Neuronal stem cell (in vitro differentiated cells): ENCODE data around the gene TYMP.
A peak's percentile ranks its signal among the peaks of the same experiment; 100 is the strongest.

ENCODE experiments used
- DNase-seq: peaks from one replicate; pipeline ENCODE4 v3.0.0-alpha.2; 2013; ENCODE audit warnings: low spot score
- H2AFZ ChIP-seq: one replicate; pipeline ENCODE4 v1.6.1; 2013; ENCODE audit warnings: mild to moderate bottlenecking, low read length, inconsistent platforms
- H2AK5ac ChIP-seq: 2 replicates; pipeline ENCODE4 v1.6.1; 2013; ENCODE audit warnings: low read depth, mild to moderate bottlenecking, inconsistent platforms, low read length, moderate library complexity, mixed read lengths
- H2BK120ac ChIP-seq: 2 replicates; pipeline ENCODE4 v1.6.1; 2013; ENCODE audit warnings: low read depth, mild to moderate bottlenecking, inconsistent platforms, low read length, moderate library complexity, mixed read lengths
- H2BK12ac ChIP-seq: one replicate; pipeline ENCODE4 v1.6.1; 2013; ENCODE audit warnings: low read length, inconsistent platforms
- H2BK15ac ChIP-seq: 2 replicates; pipeline ENCODE4 v1.6.1; 2013; ENCODE audit warnings: mild to moderate bottlenecking, low read length, inconsistent platforms, mixed read lengths
- H2BK5ac ChIP-seq: one replicate; pipeline ENCODE4 v1.6.1; 2013; ENCODE audit warnings: inconsistent platforms, mild to moderate bottlenecking, low read length, moderate library complexity
- H3K14ac ChIP-seq: one replicate; pipeline ENCODE4 v1.6.1; 2013; ENCODE audit warnings: low read length, inconsistent platforms
- H3K18ac ChIP-seq: 2 replicates; pipeline ENCODE4 v1.6.1; 2013; ENCODE audit warnings: low read length, inconsistent platforms
- H3K23ac ChIP-seq: 2 replicates; pipeline ENCODE4 v1.6.1; 2013; ENCODE audit warnings: low read depth, mild to moderate bottlenecking, mixed read lengths, low read length, inconsistent platforms; ENCODE audit not compliant: poor library complexity
- H3K27ac ChIP-seq: replicated peaks from 3 replicates; pipeline ENCODE4 v1.5.1; 2013; ENCODE audit warnings: low read length, inconsistent platforms
- H3K27me3 ChIP-seq, 3 experiments: 2 replicates each; pipeline ENCODE4 v1.6.1; 2013; ENCODE audit warnings: low read length in 3 of 3, mild to moderate bottlenecking in 2 of 3, inconsistent platforms in 1 of 3, low read depth in 1 of 3, mixed read lengths in 1 of 3, moderate library complexity in 1 of 3; ENCODE audit not compliant: control insufficient read depth in 3 of 3, insufficient read depth in 3 of 3
- H3K36me3 ChIP-seq, 2 donors: replicated peaks in 1 of 2; 2 replicates each; pipeline ENCODE4 v1.6.1; 2013; ENCODE audit warnings: low read length in 2 of 2; ENCODE audit not compliant: control insufficient read depth in 2 of 2, insufficient read depth in 2 of 2
- H3K4ac ChIP-seq: 2 replicates; pipeline ENCODE4 v1.6.1; 2013; ENCODE audit warnings: inconsistent platforms, mild to moderate bottlenecking, low read length, moderate library complexity
- H3K4me1 ChIP-seq, 2 donors: 1 replicate in 1 of 2; 2 replicates in 1 of 2; pipeline ENCODE4 v1.6.1; 2013; ENCODE audit warnings: low read length in 2 of 2, low read depth in 1 of 2; ENCODE audit not compliant: control insufficient read depth in 2 of 2, insufficient read depth in 1 of 2
- H3K4me2 ChIP-seq: one replicate; pipeline ENCODE4 v1.6.1; 2013; ENCODE audit warnings: mild to moderate bottlenecking, low read length, inconsistent platforms; ENCODE audit not compliant: insufficient read depth, poor library complexity, severe bottlenecking
- H3K4me3 ChIP-seq, 2 donors: 2 replicates each; pipeline ENCODE4 v1.5.1; 2013; ENCODE audit warnings: low read length in 2 of 2, mild to moderate bottlenecking in 2 of 2, inconsistent platforms in 1 of 2, moderate library complexity in 1 of 2
- H3K79me1 ChIP-seq: one replicate; pipeline ENCODE4 v1.6.1; 2013; ENCODE audit warnings: low read depth, mild to moderate bottlenecking, inconsistent platforms, low read length, moderate library complexity
- H3K9ac ChIP-seq: one replicate; pipeline ENCODE4 v1.6.1; 2013; ENCODE audit warnings: mild to moderate bottlenecking, low read depth, low read length, inconsistent platforms; ENCODE audit not compliant: poor library complexity
- H3K9me3 ChIP-seq, 2 donors: replicated peaks in 1 of 2; 2 replicates each; pipeline versions ENCODE3 to v1.6.1; 2013; ENCODE audit warnings: low read length in 2 of 2, mild to moderate bottlenecking in 2 of 2, inconsistent platforms in 1 of 2, low read depth in 1 of 2, mixed read lengths in 1 of 2, moderate library complexity in 1 of 2; ENCODE audit not compliant: control insufficient read depth in 2 of 2, insufficient read depth in 1 of 2
- H4K8ac ChIP-seq: one replicate; pipeline ENCODE4 v1.6.1; 2013; ENCODE audit warnings: low read depth, mild to moderate bottlenecking, inconsistent platforms, low read length, moderate library complexity
- H4K91ac ChIP-seq: one replicate; pipeline ENCODE4 v1.6.1; 2013; ENCODE audit warnings: low read length, low read depth, mild to moderate bottlenecking, inconsistent platforms; ENCODE audit not compliant: poor library complexity
- WGBS, 2 donors: extraction: QIAGEN DNeasy Blood & Tissue Kit; methylation state at CpG; one replicate each; pipeline ENCODE4 v1.1.7; 2013; ENCODE audit warnings: missing lambda C conversion rate in 2 of 2, mixed read lengths in 1 of 2; ENCODE audit not compliant: insufficient read length in 2 of 2, insufficient replicate concordance in 1 of 2; ENCODE audit errors: extremely low coverage in 2 of 2; 5-methylcytosine and 5-hydroxymethylcytosine counted together

TYMP gene

GRCh38 chr22:50504369-50505211 lies 25.2 kb downstream of the TYMP start:
- Histone ChIP-seq H3K9me3 (no peaks in the 10 kb centered on the region), H2AFZ (no peak overlapping the region), H3K4me1 (peaks cover 9 to 12% of the 10 kb centered on the region in 2 donors), H3K79me1 (peaks cover 18% of the 10 kb centered on the region), H3K18ac (no peak overlapping the region), H2BK120ac (no peak overlapping the region), H2BK5ac (no peak overlapping the region), H2BK12ac (no peak overlapping the region), H4K91ac (no peak overlapping the region), H4K8ac (no peak overlapping the region), H3K27ac (no peak overlapping the region), H3K14ac (no peak overlapping the region), H3K23ac (no peak overlapping the region), H3K4me3 (no peak overlapping the region), H3K27me3 (no peaks in the 10 kb centered on the region), H3K36me3 (peaks cover 16 to 36% of the 10 kb centered on the region in 2 donors), H3K4ac (no peak overlapping the region), H3K9ac (no peak overlapping the region), H3K4me2 (no peak overlapping the region), H2AK5ac (no peak overlapping the region), H2BK15ac (no peak overlapping the region)
- no peak for DNase-seq
- WGBS, 2 donors = no CpG with 5 or more reads among the region's 44 CpGs

- H3K18ac ChIP-seq = no peak overlapping the region
- H2AK5ac ChIP-seq = no peak overlapping the region
- H2BK12ac ChIP-seq = no peak overlapping the region
- no peak overlapping the region for H3K4ac ChIP-seq
- no peak overlapping the region for H3K4me2 ChIP-seq
- no peak overlapping the region for H3K23ac ChIP-seq
- no peaks in the 10 kb centered on the region for H3K9me3 ChIP-seq
- no CpG with 5 or more reads among the region's 26 CpGs for WGBS, 2 donors
- peaks cover 15% of the 10 kb centered on the region for H3K79me1 ChIP-seq
- H3K36me3 ChIP-seq = peaks cover 16 to 36% of the 10 kb centered on the region in 2 donors
- no peak overlapping the region for H4K91ac ChIP-seq
- no peak overlapping the region for H2AFZ ChIP-seq
- no peak overlapping the region for H3K9ac ChIP-seq
- H2BK120ac ChIP-seq = no peak overlapping the region
- no peak for DNase-seq
- H3K27me3 ChIP-seq = no peaks in the 10 kb centered on the region
- H2BK5ac ChIP-seq = peak overlapping the region; percentile 13
- H3K14ac ChIP-seq = no peak overlapping the region
- H3K4me3 ChIP-seq = no peak overlapping the region
- peaks cover 5 to 7% of the 10 kb centered on the region in 2 donors for H3K4me1 ChIP-seq
- no peak overlapping the region for H3K27ac ChIP-seq
- no peak overlapping the region for H2BK15ac ChIP-seq
- no peak overlapping the region for H4K8ac ChIP-seq
Observed at GRCh38 chr22:50503475-50504145, 26.2 kb downstream of the TYMP start.

GRCh38 chr22:50502628-50503474 lies 27.0 kb downstream of the TYMP start:
- H2BK5ac ChIP-seq = peak overlapping the region; percentile 13
- H2BK15ac ChIP-seq = no peak overlapping the region
- H3K4me3 ChIP-seq = no peak overlapping the region
- no peak overlapping the region for H2BK120ac ChIP-seq
- peaks cover 5 to 7% of the 10 kb centered on the region in 2 donors for H3K4me1 ChIP-seq
- no peak overlapping the region for H2BK12ac ChIP-seq
- no peak overlapping the region for H3K14ac ChIP-seq
- H2AFZ ChIP-seq = no peak overlapping the region
- H3K4ac ChIP-seq = no peak overlapping the region
- no peak overlapping the region for H3K23ac ChIP-seq
- no peak overlapping the region for H4K8ac ChIP-seq
- H3K9ac ChIP-seq = no peak overlapping the region
- H3K9me3 ChIP-seq = no peaks in the 10 kb centered on the region
- H3K4me2 ChIP-seq = no peak overlapping the region
- no peak overlapping the region for H4K91ac ChIP-seq
- H3K27ac ChIP-seq = no peak overlapping the region
- no CpG with 5 or more reads among the region's 24 CpGs for whole genome bisulfite sequencing, 2 donors
- H3K79me1 ChIP-seq = peaks cover 15% of the 10 kb centered on the region
- H2AK5ac ChIP-seq = no peak overlapping the region
- H3K36me3 ChIP-seq = peaks cover 16 to 36% of the 10 kb centered on the region in 2 donors
- no peak overlapping the region for H3K18ac ChIP-seq
- no peak for DNase-seq
- H3K27me3 ChIP-seq = no peaks in the 10 kb centered on the region
